H1 (cell line): Measurements from ENCODE around the gene PLS3.

Experiments
- CTCF ChIP-seq, 3 experiments: IDR thresholded peaks; 1 replicate in 2 of 3; 2 replicates in 1 of 3; pipeline versions ENCODE4 v1.5.1 to v1.6.1; 2011; ENCODE audit warnings: low read length in 3 of 3, mild to moderate bottlenecking in 3 of 3, inconsistent platforms in 2 of 3, low read depth in 1 of 3, moderate library complexity in 1 of 3; ENCODE audit not compliant: insufficient read depth in 1 of 3; ENCODE audit errors: control extremely low read depth in 1 of 3
- EP300 ChIP-seq, 2 experiments: IDR thresholded peaks; 1 replicate in 1 of 2; 2 replicates in 1 of 2; pipeline ENCODE4 v1.6.1; 2011 to 2012; ENCODE audit warnings: low read depth in 2 of 2, low read length in 2 of 2, mild to moderate bottlenecking in 2 of 2, borderline replicate concordance in 1 of 2, inconsistent platforms in 1 of 2, moderate library complexity in 1 of 2
- POLR2A ChIP-seq, 2 experiments: IDR thresholded peaks; 1 replicate in 1 of 2; 2 replicates in 1 of 2; pipeline ENCODE4 v1.6.1; 2011; ENCODE audit warnings: low read depth in 2 of 2, low read length in 2 of 2, mild to moderate bottlenecking in 2 of 2; ENCODE audit errors: control extremely low read depth in 1 of 2
- POLR2AphosphoS5 ChIP-seq: IDR thresholded peaks from 2 replicates; pipeline ENCODE4 v1.6.1; 2011; ENCODE audit warnings: low read depth, low read length
- RAD21 ChIP-seq, 2 experiments: IDR thresholded peaks in 1 of 2; conservative IDR thresholded peaks in 1 of 2; 2 replicates each; pipeline ENCODE4 v1.6.1; 2011; ENCODE audit warnings: low read depth in 2 of 2, low read length in 2 of 2, improper control_type of control experiment in 1 of 2, inconsistent platforms in 1 of 2, mild to moderate bottlenecking in 1 of 2, moderate library complexity in 1 of 2
- RFX5 ChIP-seq: IDR thresholded peaks from 2 replicates; pipeline ENCODE4 v1.6.1; 2011; ENCODE audit warnings: low read depth, low read length, improper control_type of control experiment, borderline replicate concordance
- TAF1 ChIP-seq: IDR thresholded peaks from 2 replicates; pipeline ENCODE4 v1.6.1; 2011; ENCODE audit warnings: mild to moderate bottlenecking, low read depth, low read length

- no peak for TF ChIP-seq TAF1
- no peak for TF ChIP-seq RAD21 (IDR thresholded peaks at IDR 0.05 in 1 of 2, conservative IDR thresholded peaks at IDR 0.05 in 1 of 2; ENCODE audit: low read depth in 2 of 2, low read length in 2 of 2)
- no peak for TF ChIP-seq EP300 (IDR thresholded peaks at IDR 0.05; ENCODE audit: borderline replicate concordance in 1 of 2, low read depth in 2 of 2, low read length in 2 of 2)
- no peak for TF ChIP-seq CTCF (IDR thresholded peaks at IDR 0.05; ENCODE audit: control extremely low read depth in 1 of 3, insufficient read depth in 1 of 3, low read depth in 1 of 3, low read length in 3 of 3)
- no peak for TF ChIP-seq POLR2A (IDR thresholded peaks at IDR 0.05; ENCODE audit: control extremely low read depth in 1 of 2, low read depth in 2 of 2, low read length in 2 of 2)
- TF ChIP-seq RFX5, result no peak
- TF ChIP-seq POLR2AphosphoS5, result no peak
These were observed 31.2 kb downstream of the PLS3 start for GRCh38 chrX:115591856-115592842.
